ENCODE measurements around the gene HTR5A.
A peak's percentile ranks its signal among the peaks of the same experiment; 100 is the strongest.

HTR5A gene

GRCh38 chr7:155090684-155091083, 20.6 kb downstream of the HTR5A start:
- DNase-seq (ENCODE audit: low read depth in 2 of 2) = peak; percentile 12 to 19

GRCh38 chr7:155093596-155093995, 23.5 kb downstream of the HTR5A start:
- no peak for DNase-seq (ENCODE audit: low read depth in 2 of 2)

- no peak for DNase-seq (ENCODE audit: low read depth in 2 of 2)
Observed at GRCh38 chr7:155094636-155095135, 24.6 kb downstream of the HTR5A start.

GRCh38 chr7:155097338-155097737, 27.2 kb downstream of the HTR5A start:
- no peak for DNase-seq (ENCODE audit: low read depth in 2 of 2)

GRCh38 chr7:155103839-155104238, 33.7 kb downstream of the HTR5A start:
- no peak for DNase-seq (ENCODE audit: low read depth in 2 of 2)

GRCh38 chr7:155104913-155105312, 34.8 kb downstream of the HTR5A start:
- DNase-seq (ENCODE audit: low read depth in 2 of 2) = no peak

GRCh38 chr7:155106356-155106755, 36.2 kb downstream of the HTR5A start:
- DNase-seq (ENCODE audit: low read depth in 2 of 2) = no peak

GRCh38 chr7:155107126-155107525, 37.0 kb downstream of the HTR5A start:
- DNase-seq (ENCODE audit: low read depth in 2 of 2) = no peak

GRCh38 chr7:155108144-155108901, 38.2 kb downstream of the HTR5A start:
- no peak for DNase-seq (ENCODE audit: low read depth in 2 of 2)

GRCh38 chr7:155109121-155109520, 39.0 kb downstream of the HTR5A start:
- DNase-seq (ENCODE audit: low read depth in 2 of 2) = no peak

- DNase-seq (ENCODE audit: low read depth in 2 of 2) = no peak
Observed at GRCh38 chr7:155115288-155115687, 45.2 kb downstream of the HTR5A start.

GRCh38 chr7:155119801-155120382, 49.8 kb downstream of the HTR5A start:
- no peak for DNase-seq (ENCODE audit: low read depth in 2 of 2)

GRCh38 chr7:155120460-155120859, 50.3 kb downstream of the HTR5A start:
- DNase-seq (ENCODE audit: low read depth in 2 of 2) = no peak

GRCh38 chr7:155122831-155123230, 52.7 kb downstream of the HTR5A start:
- no peak for DNase-seq (ENCODE audit: low read depth in 2 of 2)

GRCh38 chr7:155123413-155123812, 53.3 kb downstream of the HTR5A start:
- DNase-seq (ENCODE audit: low read depth in 2 of 2) = no peak

- no peak for DNase-seq (ENCODE audit: low read depth in 2 of 2)
Observed at GRCh38 chr7:155124706-155125105, 54.6 kb downstream of the HTR5A start.

- DNase-seq (ENCODE audit: low read depth in 2 of 2) = no peak
Observed at GRCh38 chr7:155129186-155129585, 59.1 kb downstream of the HTR5A start.

GRCh38 chr7:155129789-155130188, 59.7 kb downstream of the HTR5A start:
- DNase-seq (ENCODE audit: low read depth in 2 of 2) = no peak

- DNase-seq (ENCODE audit: low read depth in 2 of 2) = no peak
Observed at GRCh38 chr7:155130493-155130892, 60.4 kb downstream of the HTR5A start.

GRCh38 chr7:155131090-155131489, 61.0 kb downstream of the HTR5A start:
- DNase-seq (ENCODE audit: low read depth in 2 of 2) = no peak

GRCh38 chr7:155132431-155132830, 62.3 kb downstream of the HTR5A start:
- DNase-seq (ENCODE audit: low read depth in 2 of 2) = no peak

- no peak for DNase-seq (ENCODE audit: low read depth in 2 of 2)
Observed at GRCh38 chr7:155136619-155137243, 66.6 kb downstream of the HTR5A start.

Measured in stimulated activated CD8-positive, alpha-beta memory T cell treated with anti-CD3 and anti-CD28 coated beads, Interleukin-7, amount 100 ng/mL, for 4 hours (primary cell).